HG02938 (cell line): ENCODE data around the gene CLDN14.

Experiments
- ATAC-seq: cut with Tn5 transposase; IDR thresholded peaks from one replicate; pipeline ENCODE4 v1.9.1; 2021; ENCODE audit warnings: mild to moderate bottlenecking, moderate library complexity; ENCODE audit not compliant: unreplicated experiment

The CLDN14 gene

GRCh38 chr21:36436829-36437744 is 42.8 kb downstream of the CLDN14 start:
- no peak for ATAC-seq

- no peak for ATAC-seq
Measured at GRCh38 chr21:36434144-36434543, 45.8 kb downstream of the CLDN14 start.

- no peak for ATAC-seq
Measured at GRCh38 chr21:36433059-36433709, 46.7 kb downstream of the CLDN14 start.

- no peak for ATAC-seq
Measured at GRCh38 chr21:36431252-36431651, 48.7 kb downstream of the CLDN14 start.

GRCh38 chr21:36430841-36431240 is 49.1 kb downstream of the CLDN14 start:
- no peak for ATAC-seq

GRCh38 chr21:36429947-36430546 is 49.9 kb downstream of the CLDN14 start:
- peak; percentile 90 for ATAC-seq

GRCh38 chr21:36428761-36429432 is 51.0 kb downstream of the CLDN14 start:
- no peak for ATAC-seq

GRCh38 chr21:36427502-36427901 is 52.4 kb downstream of the CLDN14 start:
- no peak for ATAC-seq

- no peak for ATAC-seq
Measured at GRCh38 chr21:36425286-36425685, 54.6 kb downstream of the CLDN14 start.

GRCh38 chr21:36424592-36424991 is 55.3 kb downstream of the CLDN14 start:
- ATAC-seq: no peak

GRCh38 chr21:36423771-36424433 is 56.0 kb downstream of the CLDN14 start:
- no peak for ATAC-seq

- ATAC-seq: no peak
Measured at GRCh38 chr21:36422279-36423098, 57.4 kb downstream of the CLDN14 start.

GRCh38 chr21:36420571-36421339 is 59.2 kb downstream of the CLDN14 start:
- no peak for ATAC-seq

- no peak for ATAC-seq
Measured at GRCh38 chr21:36419996-36420395, 59.9 kb downstream of the CLDN14 start.

- no peak for ATAC-seq
Measured at GRCh38 chr21:36419241-36419640, 60.7 kb downstream of the CLDN14 start.

- ATAC-seq: no peak
Measured at GRCh38 chr21:36415375-36415774, 64.5 kb downstream of the CLDN14 start.

- ATAC-seq: no peak
Measured at GRCh38 chr21:36412916-36413315, 67.0 kb downstream of the CLDN14 start.

GRCh38 chr21:36411301-36411700 is 68.6 kb downstream of the CLDN14 start:
- ATAC-seq: no peak
